LHCN-M2 (cell line): ENCODE results near the gene ATP6V0D1. TPM values are rescaled to one million over a fixed set of nuclear protein-coding genes. Genes with fewer than 3 reads are reported as not detected.
"Not testable (repeated sequence)": the region's sequence is repeated elsewhere in the genome, so short reads cannot be mapped to it uniquely, and the experiment has no call there.

ENCODE experiments used
- DNase-seq: peaks from one replicate; pipeline ENCODE4 v3.0.0-alpha.2; 2012; ENCODE audit warnings: low read depth
- total RNA-seq: library from RNA; depleted of rRNA; stranded (reverse); fragments of >200 nt; gene quantifications from 2 replicates; pipeline ENCODE4 v1.2.3, GENCODE V29; 2014

The ATP6V0D1 gene
- total RNA-seq, 1 experiment from 2014 or later, result 156 TPM

DNA sequence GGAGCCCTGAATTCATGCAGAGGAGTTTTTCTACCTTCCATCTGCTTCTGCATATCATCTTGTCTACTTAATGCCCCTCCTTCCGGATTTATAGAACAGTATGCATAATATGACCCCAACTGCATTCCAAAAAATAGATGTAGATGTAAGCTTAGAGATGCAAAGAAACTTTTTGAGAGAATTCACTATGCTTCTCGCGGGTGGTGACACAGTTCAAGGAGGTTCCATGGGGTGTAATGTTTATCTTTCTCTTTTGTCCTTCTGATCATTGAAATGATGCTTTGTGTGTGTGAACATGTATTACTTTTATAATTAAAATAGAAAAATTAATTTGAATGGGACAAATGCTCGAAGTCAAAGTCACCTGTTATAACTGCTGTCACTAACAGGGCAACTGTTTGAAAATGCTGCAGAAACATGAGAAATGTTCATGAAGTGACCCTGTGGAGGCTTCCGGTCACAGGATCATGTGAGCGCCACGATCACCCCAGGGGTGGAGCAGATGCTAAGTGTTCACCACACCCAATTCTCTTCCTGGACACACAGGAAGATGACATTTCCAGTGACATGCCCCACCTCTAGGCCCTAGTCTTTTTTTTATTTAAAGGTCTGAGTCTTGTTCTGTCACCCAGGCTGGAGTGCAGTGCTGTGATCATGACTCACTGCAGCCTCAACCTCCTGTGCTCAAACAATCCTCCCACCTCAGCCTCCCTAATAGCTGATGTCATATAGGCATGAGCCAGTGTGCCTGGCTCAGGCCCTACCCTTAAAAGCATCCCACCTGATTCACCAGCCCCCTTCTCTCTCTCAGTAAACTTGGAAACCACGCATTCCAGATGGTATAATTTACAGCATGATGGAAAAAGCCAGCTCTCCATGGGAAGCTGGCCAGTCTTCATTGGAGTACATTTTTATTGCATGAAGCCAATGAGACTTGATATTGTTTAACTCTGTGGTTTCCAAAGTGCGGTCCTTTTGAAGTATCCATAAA, 23.4 kb upstream of the ATP6V0D1 start:
- no peak for DNase-seq

GRCh38 chr16:67499106-67499505, 18.1 kb upstream of the ATP6V0D1 start:
- DNase-seq, result no peak

DNA sequence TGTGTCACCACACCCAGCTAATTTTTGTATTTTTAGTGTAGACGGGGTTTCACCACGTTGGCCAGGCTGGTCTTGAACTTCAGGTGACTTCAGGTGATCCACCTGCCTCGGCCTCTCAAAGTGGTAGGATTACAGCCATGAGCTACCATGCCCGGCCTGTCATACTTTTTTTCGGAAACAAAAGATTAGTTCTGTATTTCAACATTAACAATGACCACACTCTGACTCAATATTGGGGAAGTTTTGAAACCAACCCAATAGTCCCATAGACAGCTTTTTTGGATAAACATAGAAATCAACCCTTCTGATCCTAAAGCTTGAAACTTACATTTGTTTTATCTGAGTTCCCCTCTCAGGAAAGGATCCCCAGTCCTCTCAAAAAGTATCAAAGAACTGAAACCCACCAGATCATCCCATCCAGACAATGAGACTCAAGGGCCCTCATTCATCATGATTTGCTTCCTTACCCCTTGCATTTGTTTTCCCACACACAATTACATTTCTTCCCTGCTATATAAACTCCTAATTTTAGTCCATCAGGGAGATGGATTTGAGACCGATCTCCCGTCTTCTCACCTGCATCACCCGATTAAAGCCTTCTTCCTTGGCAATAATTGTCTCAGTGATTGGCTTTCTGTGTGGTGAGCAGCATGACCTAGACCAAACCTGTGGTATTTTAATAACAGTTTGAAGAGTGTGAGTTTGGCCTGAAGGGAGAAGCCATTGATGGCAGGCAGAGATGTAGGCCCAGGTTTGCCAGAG, 9.6 kb upstream of the ATP6V0D1 start:
- DNase-seq, result no peak

DNA sequence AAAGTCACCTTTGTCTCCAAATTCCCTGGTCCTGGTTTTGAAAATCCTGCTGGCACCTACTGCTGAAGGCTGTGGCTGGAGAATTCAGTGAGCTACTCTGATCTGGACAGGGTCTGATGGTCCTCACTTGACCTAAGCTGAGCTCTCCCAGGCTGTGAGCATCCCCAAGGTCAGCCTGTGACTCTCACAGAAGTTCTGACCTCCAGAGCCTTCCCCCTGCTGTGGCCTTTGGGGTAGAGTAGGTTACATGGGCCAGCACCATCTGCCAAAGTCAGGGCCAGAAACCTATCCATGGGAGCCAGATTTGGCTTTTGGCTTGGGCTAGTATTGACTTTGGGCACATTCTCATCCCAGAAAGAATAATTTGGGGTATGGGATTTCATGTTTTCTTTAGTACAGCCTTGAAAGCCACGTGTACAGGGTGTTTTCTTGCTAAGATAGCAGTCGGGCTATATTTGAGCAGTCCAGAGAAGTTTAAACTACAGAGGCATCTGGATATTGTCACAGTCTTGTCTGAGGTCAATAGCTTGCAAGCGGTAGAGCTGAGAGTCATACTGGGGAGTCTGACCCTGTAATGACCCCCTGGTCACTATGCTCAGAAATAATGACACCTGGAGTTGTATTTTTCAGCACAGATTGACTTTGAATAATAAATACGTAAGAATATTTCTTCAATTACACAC, 8.6 kb upstream of the ATP6V0D1 start:
- no peak for DNase-seq

DNA sequence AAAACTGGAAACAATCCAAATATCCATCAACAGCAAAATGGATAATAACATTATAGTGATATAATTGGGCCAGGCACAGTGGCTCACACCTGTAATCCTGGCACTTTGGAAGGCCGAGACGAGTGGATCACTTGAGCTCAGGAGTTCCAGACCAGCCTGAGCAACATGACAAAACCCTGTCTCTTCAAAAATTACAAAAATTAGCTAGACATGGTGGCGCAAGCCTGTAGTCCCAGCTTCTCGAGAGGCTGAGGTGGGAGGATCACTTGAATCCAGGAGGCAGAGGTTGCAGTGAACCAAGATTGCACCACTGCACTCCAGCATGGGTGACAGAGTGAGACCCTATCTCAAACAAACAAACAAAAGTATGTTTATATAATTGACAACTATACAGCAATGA, 6.6 kb upstream of the ATP6V0D1 start:
- DNase-seq, result not testable (repeated sequence)

DNA sequence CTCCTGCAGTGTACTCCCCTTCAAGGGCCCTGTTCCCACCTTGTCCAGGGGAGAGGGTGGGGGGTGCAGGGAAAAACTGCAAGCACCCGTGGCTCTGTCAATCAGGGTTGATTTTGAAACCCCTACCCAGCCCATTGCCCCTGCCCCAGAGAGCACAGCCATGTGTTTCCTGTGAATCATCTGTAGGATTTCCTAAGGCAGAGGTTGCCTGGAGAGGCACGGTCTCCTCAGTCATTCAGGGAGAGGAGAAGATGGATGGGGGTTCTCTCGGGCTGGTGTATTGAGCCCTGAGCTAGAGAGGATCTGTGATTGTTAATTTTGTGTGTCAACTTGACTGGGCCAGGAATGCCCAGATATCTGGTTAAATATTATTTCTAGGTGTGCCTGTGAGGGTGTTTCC, 5.8 kb upstream of the ATP6V0D1 start:
- no peak for DNase-seq

DNA sequence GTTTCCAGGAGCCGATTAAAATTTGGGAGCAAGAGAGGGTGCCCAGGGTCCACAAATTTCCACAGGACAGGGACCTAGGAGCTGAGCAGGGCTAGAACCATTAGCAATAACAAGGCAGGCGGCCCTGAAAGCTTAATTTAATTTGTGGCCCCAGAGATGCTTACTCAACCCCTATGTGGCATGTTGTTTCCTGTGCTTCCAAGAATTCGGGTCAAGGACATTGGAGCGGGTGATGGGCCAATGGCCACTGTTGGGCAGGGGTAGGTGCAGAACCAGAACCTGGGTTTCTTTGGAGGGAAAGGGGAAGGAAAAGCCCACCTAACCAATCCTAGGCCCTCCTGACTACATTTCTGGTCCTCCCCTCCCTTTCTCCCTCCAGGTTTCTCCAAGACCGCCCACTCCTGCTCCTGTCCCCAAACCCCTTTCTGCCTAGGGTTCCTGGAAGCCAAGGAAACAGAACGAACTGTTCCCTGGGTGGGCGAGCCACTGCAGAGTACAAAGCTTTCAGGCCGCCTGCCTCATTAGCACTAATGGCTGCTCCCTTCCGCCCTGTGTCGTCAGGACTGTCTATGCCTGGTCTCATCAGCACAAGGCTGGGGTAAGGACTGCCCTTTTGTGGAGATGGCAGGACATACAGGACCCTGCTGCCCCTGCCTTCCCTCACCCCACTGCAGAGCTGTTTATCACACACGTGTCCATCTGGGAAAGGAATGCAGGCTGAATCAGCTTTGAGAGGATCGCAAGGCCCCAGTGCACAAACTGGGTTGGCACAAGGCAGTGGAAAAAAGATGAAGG, 3.0 kb upstream of the ATP6V0D1 start:
- DNase-seq, result no peak

DNA sequence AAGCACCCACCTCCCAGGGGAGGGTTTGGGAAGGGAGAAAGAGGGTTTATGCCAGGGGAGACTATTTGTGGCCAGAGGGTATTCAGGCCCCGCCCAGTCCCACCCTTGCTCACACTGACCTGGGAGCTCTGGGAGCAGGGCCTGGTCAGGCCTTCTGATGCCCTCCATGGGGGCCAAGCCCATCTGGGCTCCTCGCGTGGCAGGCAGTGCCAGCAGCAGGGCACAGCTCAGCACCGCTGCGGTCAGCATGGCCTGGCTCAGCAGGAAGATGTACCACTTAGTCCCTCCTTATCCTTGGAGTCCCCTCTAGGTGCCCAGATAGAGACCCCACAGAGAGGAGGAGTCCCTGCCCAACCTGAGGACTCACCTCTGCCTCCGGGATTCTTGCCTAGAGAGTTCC, 2.2 kb upstream of the ATP6V0D1 start, which contains the start of gene AGRP:
TSS of gene AGRP (minus strand) at position 398 of the 400 bp plus-strand sequence. CDS start at position 249, 149 bp downstream.
- no peak for DNase-seq

- DNase-seq, result no peak
Observed at GRCh38 chr16:67482233-67482924, 1.4 kb upstream of the ATP6V0D1 start.

DNA sequence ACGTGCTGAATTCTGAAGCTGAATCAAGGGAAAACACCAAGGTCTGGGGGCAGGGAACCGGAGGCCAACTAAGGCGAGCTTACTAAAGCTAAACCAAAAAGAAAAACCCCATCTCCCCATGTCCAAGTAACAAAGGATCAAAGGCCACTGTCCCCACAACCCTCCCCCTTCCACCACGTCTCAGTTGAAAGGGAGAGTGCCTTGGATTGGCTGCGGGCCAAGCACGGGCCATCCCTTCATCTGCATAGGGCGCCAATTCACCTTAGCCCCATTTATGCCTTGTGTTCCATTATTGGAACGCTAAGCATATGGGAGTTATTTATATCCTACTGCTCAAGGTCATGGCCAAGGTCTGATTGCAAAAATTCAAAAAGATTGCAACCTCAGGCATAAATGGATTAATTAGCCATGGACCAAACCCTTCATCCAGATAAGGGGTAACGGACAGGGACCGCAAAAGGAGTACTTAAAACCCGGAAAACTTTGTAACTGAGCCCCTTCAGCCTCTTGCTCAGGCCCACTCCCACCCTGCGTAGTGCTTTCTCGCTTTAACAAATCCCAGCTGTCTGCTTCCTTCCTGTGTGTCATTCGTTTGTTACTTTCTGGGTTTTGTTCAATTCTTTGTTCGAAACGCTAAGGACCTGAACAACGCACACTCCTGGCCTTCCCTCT, 740 bp upstream of the ATP6V0D1 start:
- DNase-seq, result peak; percentile 21

DNA sequence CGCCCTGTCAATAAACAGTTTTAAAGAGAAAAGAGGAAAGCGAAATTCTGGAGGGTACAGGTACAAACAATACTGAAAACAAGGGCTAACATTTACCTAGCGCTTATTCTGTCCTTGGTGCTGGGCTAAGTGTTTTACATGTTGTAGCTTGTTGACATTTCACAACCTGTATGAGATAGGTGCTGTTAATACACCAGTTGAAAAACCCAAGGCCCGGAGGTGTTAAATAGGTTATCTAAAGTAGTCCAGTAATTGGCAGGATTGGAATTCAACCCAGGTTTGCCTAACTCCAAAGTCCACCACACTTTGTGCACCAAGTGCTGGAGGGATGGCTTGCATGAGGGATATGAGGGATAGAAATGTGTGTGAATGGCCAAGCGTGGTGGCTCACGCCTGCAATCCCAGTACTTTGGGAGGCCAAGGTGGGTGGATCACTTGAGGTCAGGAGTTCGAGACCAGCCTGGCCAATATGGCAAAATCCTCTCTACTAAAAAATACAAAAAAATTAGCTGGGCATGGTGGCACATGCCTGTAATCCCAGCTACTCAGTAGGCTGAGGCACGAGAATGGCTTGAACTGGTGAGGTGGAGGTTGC, 2.9 kb downstream of the ATP6V0D1 start:
- no peak for DNase-seq

DNA sequence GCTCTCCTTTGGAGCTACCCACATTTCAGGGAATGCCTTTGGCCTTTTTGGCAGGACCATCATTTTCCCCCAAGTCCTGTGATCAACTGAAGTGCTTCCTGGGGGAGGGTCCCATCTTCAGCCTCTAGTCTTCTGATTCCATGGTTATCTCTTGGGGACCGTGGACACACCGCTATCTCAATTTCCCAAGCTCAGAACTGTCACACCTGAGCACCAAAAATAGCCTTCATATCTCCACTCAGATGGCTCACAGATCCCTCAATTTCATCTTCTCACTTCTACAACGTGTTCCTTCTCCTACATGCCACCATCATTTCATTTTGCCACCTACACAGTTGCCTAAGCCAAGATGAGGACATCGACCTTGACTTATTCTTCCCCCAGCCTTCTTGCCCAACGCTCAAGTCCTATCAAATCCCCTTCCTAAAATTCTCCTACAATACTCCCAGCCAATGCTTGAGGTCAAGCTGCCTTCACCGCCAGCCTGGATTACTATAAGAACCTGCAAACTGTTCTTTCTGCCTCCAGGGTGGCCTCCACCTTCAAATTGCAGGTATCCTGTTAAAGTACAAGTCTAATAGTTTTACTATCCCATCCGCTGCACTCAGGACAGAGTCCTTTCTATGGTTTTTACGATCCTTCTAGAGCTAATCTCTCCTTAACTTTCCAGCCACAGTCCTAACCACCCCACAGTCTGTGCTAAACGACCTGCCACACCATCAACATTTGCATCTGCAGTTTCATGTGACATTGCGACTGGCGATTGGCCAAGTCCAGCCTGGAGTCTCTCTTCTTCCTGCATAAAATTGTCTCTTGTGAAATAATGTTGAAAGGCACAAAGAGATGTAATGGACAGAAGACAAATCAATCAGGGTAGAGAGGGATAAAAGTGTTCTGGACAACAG, 6.2 kb downstream of the ATP6V0D1 start:
- no peak for DNase-seq

- DNase-seq, result no peak
Observed at GRCh38 chr16:67471758-67472384, 9.1 kb downstream of the ATP6V0D1 start.

DNA sequence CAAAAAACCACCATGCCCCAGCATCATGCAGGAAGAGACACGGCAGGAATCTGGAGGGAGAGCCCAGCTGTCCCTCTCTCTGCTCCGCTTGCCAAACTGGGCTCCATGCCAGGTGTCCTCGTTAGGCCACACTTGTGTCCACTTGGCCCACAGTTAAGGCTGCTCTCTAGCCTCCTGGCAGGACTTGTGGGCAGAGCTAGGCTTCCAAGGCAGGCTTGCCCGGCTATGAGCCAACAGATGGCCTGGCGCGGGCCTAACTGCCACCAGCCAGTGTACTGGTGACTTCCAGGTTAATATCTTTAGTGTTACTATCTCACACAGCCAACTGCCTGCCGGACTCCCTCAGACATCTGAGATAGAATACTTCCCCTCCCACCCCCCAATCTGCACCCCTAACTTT, 10.6 kb downstream of the ATP6V0D1 start:
- peak; percentile 86 for DNase-seq

DNA sequence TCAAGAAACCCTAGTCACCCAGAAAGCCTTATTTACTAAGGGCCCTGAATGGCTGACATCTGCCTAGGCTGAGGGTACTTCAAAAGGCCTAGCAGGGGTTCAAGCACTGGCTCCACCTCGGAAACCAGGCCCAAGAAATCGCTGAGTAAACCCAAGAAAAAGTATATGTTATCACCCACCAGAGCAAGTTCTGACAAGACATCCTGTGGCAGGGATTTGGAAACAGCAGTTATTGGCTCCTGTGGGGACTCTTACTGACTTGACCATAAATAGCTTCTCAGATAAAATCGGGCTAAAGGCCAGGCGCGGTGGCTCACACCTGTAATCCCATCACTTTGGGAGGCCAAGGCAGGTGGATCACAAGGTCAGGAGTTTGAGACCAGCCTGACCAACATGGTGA, 12.2 kb downstream of the ATP6V0D1 start:
- DNase-seq, result no peak

GRCh38 chr16:67466581-67466980, 14.4 kb downstream of the ATP6V0D1 start:
- DNase-seq, result no peak

DNA sequence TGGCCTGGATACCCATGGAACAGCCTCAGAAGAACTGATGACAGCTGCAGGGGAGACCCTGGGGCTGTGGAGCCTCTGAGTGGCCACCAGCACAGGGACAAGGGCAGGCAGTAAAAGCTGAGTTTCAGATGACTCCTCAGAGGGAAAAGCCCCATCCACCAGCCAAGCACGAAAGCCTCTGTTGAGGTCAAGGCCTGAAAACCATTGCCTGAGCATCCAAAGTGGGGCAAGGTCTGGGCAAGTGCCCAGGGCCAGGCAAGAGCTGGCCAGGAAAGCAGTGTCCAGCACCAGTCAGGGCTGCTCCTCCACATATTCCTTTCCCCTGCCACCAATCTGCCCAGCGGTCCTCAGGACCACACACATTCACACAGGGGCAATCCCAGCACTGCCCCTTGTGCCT, 16.4 kb downstream of the ATP6V0D1 start:
- DNase-seq, result no peak

GRCh38 chr16:67463691-67464090, 17.3 kb downstream of the ATP6V0D1 start:
- DNase-seq, result no peak
